Fibroblast of lung (primary cell): ENCODE data around the gene CCDC73.

Source experiments
- EZH2 ChIP-seq: IDR thresholded peaks from 2 replicates; pipeline ENCODE4 v1.5.1; 2012; ENCODE audit warnings: low read length, control low read depth, mild to moderate bottlenecking; ENCODE audit errors: missing control alignments
- TF ChIP-seq, protein P1 (sequence below), 2 donors: IDR thresholded peaks in 1 of 2; conservative IDR thresholded peaks in 1 of 2; 1 replicate in 1 of 2; 2 replicates in 1 of 2; pipeline ENCODE4 v1.5.1; 2011 to 2012; ENCODE audit warnings: low read length in 2 of 2, control low read depth in 1 of 2, inconsistent platforms in 1 of 2, low read depth in 1 of 2, mild to moderate bottlenecking in 1 of 2

DNA sequence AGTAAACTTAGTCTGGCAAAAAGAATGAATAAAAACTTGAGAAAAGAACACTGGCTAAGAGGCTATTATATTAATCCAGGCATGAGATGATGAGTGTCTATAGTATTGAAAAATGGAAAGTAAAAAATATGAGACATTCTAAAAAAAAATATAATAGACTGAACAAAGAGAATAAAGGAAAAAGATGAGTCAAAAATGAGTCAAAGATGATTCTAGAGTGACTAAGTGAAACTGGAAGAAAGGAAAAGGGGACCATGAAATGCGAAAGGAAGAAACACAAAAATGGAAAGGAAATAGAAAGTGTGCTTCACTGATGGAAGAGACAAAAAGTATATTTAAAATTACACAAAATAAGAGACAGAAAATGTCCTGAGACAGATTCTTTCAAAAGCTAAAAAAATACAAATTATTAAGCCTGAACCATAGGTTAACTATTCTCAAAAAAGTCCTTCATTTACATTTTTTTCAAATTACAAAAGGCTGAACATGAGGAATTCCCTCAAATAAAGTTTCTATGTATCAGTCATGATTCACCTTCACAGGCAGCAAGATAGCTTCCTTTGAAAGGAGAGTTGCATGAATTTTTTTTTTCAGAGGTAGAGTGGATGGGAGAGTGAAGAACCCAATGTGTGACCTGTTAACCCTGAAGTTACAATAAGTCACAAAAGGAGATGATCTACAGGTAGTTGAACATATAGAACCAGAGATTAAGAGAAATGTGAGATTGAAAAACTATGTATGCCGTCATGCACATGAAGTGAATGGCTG lies 135.6 kb downstream of the CCDC73 start:
- TF ChIP-seq, protein P1, sequence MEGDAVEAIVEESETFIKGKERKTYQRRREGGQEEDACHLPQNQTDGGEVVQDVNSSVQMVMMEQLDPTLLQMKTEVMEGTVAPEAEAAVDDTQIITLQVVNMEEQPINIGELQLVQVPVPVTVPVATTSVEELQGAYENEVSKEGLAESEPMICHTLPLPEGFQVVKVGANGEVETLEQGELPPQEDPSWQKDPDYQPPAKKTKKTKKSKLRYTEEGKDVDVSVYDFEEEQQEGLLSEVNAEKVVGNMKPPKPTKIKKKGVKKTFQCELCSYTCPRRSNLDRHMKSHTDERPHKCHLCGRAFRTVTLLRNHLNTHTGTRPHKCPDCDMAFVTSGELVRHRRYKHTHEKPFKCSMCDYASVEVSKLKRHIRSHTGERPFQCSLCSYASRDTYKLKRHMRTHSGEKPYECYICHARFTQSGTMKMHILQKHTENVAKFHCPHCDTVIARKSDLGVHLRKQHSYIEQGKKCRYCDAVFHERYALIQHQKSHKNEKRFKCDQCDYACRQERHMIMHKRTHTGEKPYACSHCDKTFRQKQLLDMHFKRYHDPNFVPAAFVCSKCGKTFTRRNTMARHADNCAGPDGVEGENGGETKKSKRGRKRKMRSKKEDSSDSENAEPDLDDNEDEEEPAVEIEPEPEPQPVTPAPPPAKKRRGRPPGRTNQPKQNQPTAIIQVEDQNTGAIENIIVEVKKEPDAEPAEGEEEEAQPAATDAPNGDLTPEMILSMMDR (conservative IDR thresholded peaks at IDR 0.05 in 1 of 2, IDR thresholded peaks at IDR 0.05 in 1 of 2; ENCODE audit: low read depth in 1 of 2, low read length in 2 of 2), result no peak
- no peak for TF ChIP-seq EZH2
